Astrocyte of the cerebellum (primary cell): ENCODE data around the gene PIAS2.

Experiments used
- DNase-seq: peaks from one replicate; pipeline ENCODE4 v3.0.0-alpha.2; 2011; ENCODE audit warnings: low read depth
- H3K4me3 ChIP-seq: 2 replicates; pipeline ENCODE4 v1.5.1; 2011; ENCODE audit warnings: mild to moderate bottlenecking, low read depth, low read length, moderate library complexity
- CTCF ChIP-seq: IDR thresholded peaks from 2 replicates; pipeline ENCODE4 v1.5.1; 2012; ENCODE audit warnings: low read length, low read depth, moderate library complexity, mild to moderate bottlenecking; ENCODE audit errors: missing control alignments
- in situ Hi-C: cut with HindIII; loops from 2 replicates; pipeline ENCODE4 v1.10.0; 2017; ENCODE audit warnings: low sequenced_read_pairs

PIAS2 gene

GRCh38 chr18:46946656-46947282 lies 29.5 kb upstream of the PIAS2 start:
- peak overlapping the region; percentile 73 for H3K4me3 ChIP-seq
- DNase-seq, result peak; percentile 67
- in situ Hi-C loops, result no loop called here
- TF ChIP-seq CTCF, result no peak

- no peak for DNase-seq
- no peak overlapping the region for H3K4me3 ChIP-seq
- in situ Hi-C loops, result no loop called here
These were observed 25.3 kb upstream of the PIAS2 start for GRCh38 chr18:46942646-46943045.

GRCh38 chr18:46939998-46940571 lies 22.8 kb upstream of the PIAS2 start:
- DNase-seq, result no peak
- TF ChIP-seq CTCF, result no peak
- no peak overlapping the region for H3K4me3 ChIP-seq
- in situ Hi-C loops, result no loop called here

More at GRCh38 chr18:46942646-46943045, 25.3 kb upstream of the PIAS2 start:
- TF ChIP-seq CTCF, result no peak

- in situ Hi-C loops, result no loop called here
- no peak for DNase-seq
- no peak overlapping the region for H3K4me3 ChIP-seq
- TF ChIP-seq CTCF, result no peak
These were observed 22.1 kb upstream of the PIAS2 start for GRCh38 chr18:46939337-46939963.

- no peak for DNase-seq
- in situ Hi-C loops, result no loop called here
- TF ChIP-seq CTCF, result no peak
- no peak overlapping the region for H3K4me3 ChIP-seq
These were observed 3.3 kb upstream of the PIAS2 start for GRCh38 chr18:46920653-46921052.

GRCh38 chr18:46920067-46920466 lies 2.8 kb upstream of the PIAS2 start:
- no peak for TF ChIP-seq CTCF
- no peak for DNase-seq
- no peak overlapping the region for H3K4me3 ChIP-seq
- in situ Hi-C loops, result no loop called here
